Fibroblast of skin of back (primary cell): ENCODE results near the gene LHX8. TPM values are rescaled to one million over a fixed set of nuclear protein-coding genes. Genes with fewer than 3 reads are reported as not detected.
"Not testable (repeated sequence)": the region's sequence is repeated elsewhere in the genome, so short reads cannot be mapped to it uniquely, and the experiment has no call there.

Source experiments
- DNase-seq: peaks from one replicate; pipeline ENCODE4 v3.0.0-alpha.2; 2013
- polyA plus RNA-seq, 2 experiments: library from polyadenylated mRNA; unstranded; fragments of 120-200 nt; gene quantifications; one replicate each; pipeline ENCODE4 v1.2.1, GENCODE V29; 2013; ENCODE audit not compliant: insufficient read length in 2 of 2

The LHX8 gene
- polyA plus RNA-seq (2013, experiment 1 of 2; ENCODE audit: insufficient read length) = not detected
- polyA plus RNA-seq (2013, experiment 2 of 2; ENCODE audit: insufficient read length) = not detected

- DNase-seq = no peak
Observed at GRCh38 chr1:75133750-75134646, at the start of gene LHX8. LHX8 (plus strand) TSS chr1:75134388; CDS start chr1:75136615, 2,227 bp downstream.

- no peak for DNase-seq
Observed at GRCh38 chr1:75085931-75086330, 48.3 kb upstream of the LHX8 start.

GRCh38 chr1:75087278-75087677 is 46.9 kb upstream of the LHX8 start:
- peak; percentile 5 for DNase-seq

- DNase-seq = no peak
Observed at GRCh38 chr1:75092141-75092540, 42.0 kb upstream of the LHX8 start.

GRCh38 chr1:75097654-75098053 is 36.5 kb upstream of the LHX8 start:
- peak; percentile 38 for DNase-seq

GRCh38 chr1:75099581-75099980 is 34.6 kb upstream of the LHX8 start:
- no peak for DNase-seq

- peak; percentile 39 for DNase-seq
Observed at GRCh38 chr1:75100481-75101092, 33.6 kb upstream of the LHX8 start.

GRCh38 chr1:75112362-75112951 is 21.7 kb upstream of the LHX8 start:
- DNase-seq = not testable (repeated sequence)

GRCh38 chr1:75115654-75116053 is 18.5 kb upstream of the LHX8 start:
- no peak for DNase-seq

GRCh38 chr1:75123756-75124155 is 10.4 kb upstream of the LHX8 start:
- no peak for DNase-seq

- DNase-seq = no peak
Observed at GRCh38 chr1:75124510-75124909, 9.7 kb upstream of the LHX8 start.

GRCh38 chr1:75125161-75125726 is 8.9 kb upstream of the LHX8 start:
- DNase-seq = no peak

- no peak for DNase-seq
Observed at GRCh38 chr1:75126611-75127101, 7.5 kb upstream of the LHX8 start.

- DNase-seq = no peak
Observed at GRCh38 chr1:75127916-75128717, 6.1 kb upstream of the LHX8 start.

- DNase-seq = no peak
Observed at GRCh38 chr1:75129660-75129982, 4.6 kb upstream of the LHX8 start.

- no peak for DNase-seq
Observed at GRCh38 chr1:75129983-75130789, 4.0 kb upstream of the LHX8 start.

- no peak for DNase-seq
Observed at GRCh38 chr1:75130865-75131564, 3.2 kb upstream of the LHX8 start.

GRCh38 chr1:75131565-75132241 is 2.5 kb upstream of the LHX8 start:
- no peak for DNase-seq

GRCh38 chr1:75132242-75132811 is 1.9 kb upstream of the LHX8 start:
- no peak for DNase-seq
